Caco-2 (cell line): ENCODE data around the gene CACNA1G. TPM values are rescaled to one million over a fixed set of nuclear protein-coding genes. Genes with fewer than 3 reads are reported as not detected.

Experiments
- BruUV-seq: library from RNA; stranded (reverse); fragments of 400-500 nt; replicated peaks from 2 replicates; lab custom pipeline; 2021; lab: Mats Ljungman, UMichigan
- CTCF ChIA-PET: fragments of 300-600 bp; sonication (Branson Sonifier 250); formaldehyde crosslinking; loops from one replicate; lab custom pipeline; 2022; ENCODE audit warnings: antibody characterized with exemption; lab: Charles Lee
- POLR2A ChIA-PET: fragments of 300-600 bp; sonication (Branson Sonifier 250); formaldehyde crosslinking; loops from one replicate; lab custom pipeline; 2022; ENCODE audit warnings: antibody characterized with exemption; lab: Charles Lee
- DNase-seq, 2 experiments: peaks; one replicate each; pipeline versions ENCODE4 v3.0.0 to v3.0.0-alpha.2; 2020 to 2022
- H3K27me3 ChIP-seq: replicated peaks from 2 replicates; pipeline ENCODE4 v1.6.0; 2011; ENCODE audit warnings: low read length; ENCODE audit not compliant: control insufficient read depth, insufficient read depth
- H3K36me3 ChIP-seq: 2 replicates; pipeline ENCODE4 v1.5.1; 2011; ENCODE audit warnings: low read length; ENCODE audit not compliant: control insufficient read depth, insufficient read depth
- H3K4me1 ChIP-seq: fragments of 250-450 bp; sonication (Bioruptor Pico); 2 replicates; pipeline ENCODE4 v1.5.1; 2020; ENCODE audit warnings: mild to moderate bottlenecking
- H3K4me3 ChIP-seq: 2 replicates; pipeline ENCODE4 v1.5.1; 2011; ENCODE audit warnings: low read depth, mild to moderate bottlenecking, control low read depth, low read length
- H3K9me3 ChIP-seq: fragments of 250-450 bp; sonication (Bioruptor Pico); 2 replicates; pipeline ENCODE4 v1.5.1; 2020; ENCODE audit warnings: mild to moderate bottlenecking, moderate library complexity
- H3K27ac Mint-ChIP-seq: one replicate; pipeline ENCODE4 v1.8.0; 2022; ENCODE audit warnings: mixed read lengths; ENCODE audit not compliant: unreplicated experiment
- H3K27me3 Mint-ChIP-seq: one replicate; pipeline ENCODE4 v1.8.0; 2022; ENCODE audit warnings: mixed read lengths; ENCODE audit not compliant: insufficient read depth, unreplicated experiment
- H3K36me3 Mint-ChIP-seq: one replicate; pipeline ENCODE4 v1.8.0; 2022; ENCODE audit warnings: mild to moderate bottlenecking, mixed read lengths; ENCODE audit not compliant: insufficient read depth, unreplicated experiment
- H3K4me1 Mint-ChIP-seq: one replicate; pipeline ENCODE4 v1.8.0; 2022; ENCODE audit warnings: low read depth, mixed read lengths; ENCODE audit not compliant: unreplicated experiment
- H3K4me3 Mint-ChIP-seq: one replicate; pipeline ENCODE4 v1.8.0; 2022; ENCODE audit warnings: mild to moderate bottlenecking, moderate library complexity, mixed read lengths; ENCODE audit not compliant: unreplicated experiment
- H3K9me3 Mint-ChIP-seq: one replicate; pipeline ENCODE4 v1.8.0; 2022; ENCODE audit warnings: mixed read lengths; ENCODE audit not compliant: unreplicated experiment
- CTCF ChIP-seq, 2 experiments: fragments of 200-600 bp in 1 of 2; IDR thresholded peaks; 1 replicate in 1 of 2; 2 replicates in 1 of 2; pipeline versions ENCODE4 v1.5.1 to v1.8.0; 2011 to 2022; ENCODE audit warnings: antibody characterized with exemption in 1 of 2, control low read depth in 1 of 2, inconsistent platforms in 1 of 2, low read depth in 1 of 2, low read length in 1 of 2, mild to moderate bottlenecking in 1 of 2, moderate library complexity in 1 of 2; ENCODE audit not compliant: insufficient read depth in 1 of 2, severe bottlenecking in 1 of 2, unreplicated experiment in 1 of 2
- intact Hi-C: fragments of 100-400 bp; cut with micrococcal nuclease; formaldehyde crosslinking; loops from one replicate; pipeline ENCODE4 v1.10.0; 2022; ENCODE audit not compliant: unreplicated experiment
- total RNA-seq: library from RNA; stranded (reverse); gene quantifications from 2 replicates; pipeline ENCODE4 v1.2.3, GENCODE V29; 2022

The CACNA1G gene
- total RNA-seq, 1 experiment from 2014 or later = 1.4 TPM

- H3K9me3 ChIP-seq = no peaks in the 10 kb centered on the region
- peak overlapping the region; percentile 58 for H3K4me3 Mint-ChIP-seq
- CTCF ChIA-PET = interaction anchor here (0.6 to 4.1 kb wide), 13 partner anchors 8 to 156 kb away, joined by 3 to 54 read pairs (median 5); no protein-coding TSS in a partner anchor
- H3K4me3 ChIP-seq = peak overlapping the region; percentile 67
- H3K9me3 Mint-ChIP-seq = no peaks in the 10 kb centered on the region
- DNase-seq = no peak
- no peaks in the 10 kb centered on the region for H3K27me3 Mint-ChIP-seq
- H3K4me1 Mint-ChIP-seq = peaks cover 47% of the 10 kb centered on the region
- intact Hi-C loops = loop anchor here (2.0 kb wide), 1 partner anchor 35 kb away; no protein-coding TSS in a partner anchor
- TF ChIP-seq CTCF (IDR thresholded peaks at IDR 0.05; ENCODE audit: insufficient read depth in 1 of 2, low read depth in 1 of 2, low read length in 1 of 2, severe bottlenecking in 1 of 2, unreplicated experiment in 1 of 2) = no peak
- H3K27me3 ChIP-seq = no peaks in the 10 kb centered on the region
- peak overlapping the region; percentile 7 for H3K27ac Mint-ChIP-seq
- no peaks in the 10 kb centered on the region for H3K36me3 Mint-ChIP-seq
- no peaks in the 10 kb centered on the region for H3K36me3 ChIP-seq
- peaks cover 65% of the 10 kb centered on the region for H3K4me1 ChIP-seq
- POLR2A ChIA-PET = interaction anchor here (0.5 to 1.3 kb wide), 10 partner anchors 10 to 128 kb away, joined by 3 to 11 read pairs (median 4); partner anchors contain the start of gene LUC7L3
- BruUV-seq = no TSS peak
Measured at GRCh38 chr17:50635732-50635981, 75.1 kb downstream of the CACNA1G start.

GRCh38 chr17:50635982-50636803 is 75.7 kb downstream of the CACNA1G start:
- Mint-ChIP-seq H3K4me3 (peak overlapping the region; percentile 58), H3K4me1 (peaks cover 46% of the 10 kb centered on the region), H3K36me3 (no peaks in the 10 kb centered on the region), H3K27ac (peak overlapping the region; percentile 7), H3K9me3 (no peaks in the 10 kb centered on the region), H3K27me3 (no peaks in the 10 kb centered on the region)
- no peak overlapping the region; the same call in 1 of the 2 replicates for H3K4me3 ChIP-seq
- ChIA-PET POLR2A (interaction anchor here (0.6 to 1.3 kb wide), 11 partner anchors 8 to 127 kb away, joined by 3 to 11 read pairs (median 4); partner anchors contain the start of gene LUC7L3), CTCF (interaction anchor here (0.6 to 4.1 kb wide), 16 partner anchors 9 to 157 kb away, joined by 3 to 54 read pairs (median 4); no protein-coding TSS in a partner anchor)
- H3K36me3 ChIP-seq = no peaks in the 10 kb centered on the region
- H3K9me3 ChIP-seq = no peaks in the 10 kb centered on the region
- no peak for DNase-seq
- BruUV-seq = TSS peak; percentile 33
- intact Hi-C loops = loop anchor here (2.0 kb wide), 1 partner anchor 35 kb away; no protein-coding TSS in a partner anchor
- no peak for TF ChIP-seq CTCF (IDR thresholded peaks at IDR 0.05; ENCODE audit: insufficient read depth in 1 of 2, low read depth in 1 of 2, low read length in 1 of 2, severe bottlenecking in 1 of 2, unreplicated experiment in 1 of 2)
- H3K4me1 ChIP-seq = peaks cover 68% of the 10 kb centered on the region
- H3K27me3 ChIP-seq = no peaks in the 10 kb centered on the region

- intact Hi-C loops = no loop called here
- H3K27me3 Mint-ChIP-seq = no peaks in the 10 kb centered on the region
- no peak overlapping the region for H3K4me3 Mint-ChIP-seq
- TF ChIP-seq CTCF (IDR thresholded peaks at IDR 0.05; ENCODE audit: insufficient read depth in 1 of 2, low read depth in 1 of 2, low read length in 1 of 2, severe bottlenecking in 1 of 2, unreplicated experiment in 1 of 2) = no peak
- Histone ChIP-seq H3K9me3 (no peaks in the 10 kb centered on the region), H3K4me3 (no peak overlapping the region), H3K36me3 (no peaks in the 10 kb centered on the region), H3K4me1 (peaks cover 71% of the 10 kb centered on the region), H3K27me3 (no peaks in the 10 kb centered on the region)
- BruUV-seq = no TSS peak
- no peaks in the 10 kb centered on the region for H3K36me3 Mint-ChIP-seq
- ChIA-PET CTCF (interaction anchor here (0.9 to 4.1 kb wide), 6 partner anchors 9 to 93 kb away, joined by 4 to 54 read pairs (median 8); no protein-coding TSS in a partner anchor), POLR2A (interaction anchor here (1.1 kb wide), 1 partner anchor 8 kb away, joined by 4 read pairs; no protein-coding TSS in a partner anchor)
- H3K27ac Mint-ChIP-seq = no peak overlapping the region
- H3K9me3 Mint-ChIP-seq = no peaks in the 10 kb centered on the region
- H3K4me1 Mint-ChIP-seq = peaks cover 43% of the 10 kb centered on the region
- no peak for DNase-seq
Measured at GRCh38 chr17:50636804-50637195, 76.3 kb downstream of the CACNA1G start.
